VCaP (cell line): Measurements from ENCODE around the gene PLAC8.
"Not testable (repeated sequence)": the region's sequence is repeated elsewhere in the genome, so short reads cannot be mapped to it uniquely, and the experiment has no call there.

Experiments used
- H3K27ac ChIP-seq: fragments of 450-650 bp; 2 replicates; pipeline ENCODE4 v1.5.1; 2017
- TF ChIP-seq, protein P1 (sequence below): fragments of 450-650 bp; conservative IDR thresholded peaks from 2 replicates; pipeline ENCODE4 v1.5.1; 2017; ENCODE audit warnings: mild to moderate bottlenecking, moderate library complexity

Gene PLAC8

DNA sequence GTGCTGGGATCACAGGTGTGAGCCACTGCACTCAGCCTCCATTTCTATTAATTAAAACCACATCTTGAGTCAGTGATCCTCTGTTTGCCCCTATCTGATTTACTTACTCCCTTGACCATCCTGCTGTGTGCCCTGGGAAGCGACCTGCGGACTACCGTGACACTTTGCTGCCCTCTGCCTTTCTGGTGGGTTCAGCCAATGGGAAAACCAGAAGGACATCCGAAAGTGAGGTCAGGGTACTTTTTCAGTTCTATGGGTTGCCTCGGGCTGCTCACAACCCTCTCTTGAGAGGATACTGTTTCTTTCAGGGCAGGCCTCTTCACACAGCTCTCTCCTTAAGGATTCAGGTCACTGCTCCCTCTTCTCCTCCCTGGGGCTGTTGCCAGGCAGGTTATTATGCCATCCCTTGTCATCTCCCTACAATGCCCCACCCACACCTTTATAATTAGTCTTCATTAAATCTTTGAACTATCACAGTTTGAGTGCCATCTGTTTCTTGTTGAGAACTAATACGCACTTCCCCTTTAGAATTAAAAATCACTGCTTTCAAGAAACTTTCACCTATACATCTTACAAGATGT lies 21.4 kb downstream of the PLAC8 start:
- TF ChIP-seq, protein P1, sequence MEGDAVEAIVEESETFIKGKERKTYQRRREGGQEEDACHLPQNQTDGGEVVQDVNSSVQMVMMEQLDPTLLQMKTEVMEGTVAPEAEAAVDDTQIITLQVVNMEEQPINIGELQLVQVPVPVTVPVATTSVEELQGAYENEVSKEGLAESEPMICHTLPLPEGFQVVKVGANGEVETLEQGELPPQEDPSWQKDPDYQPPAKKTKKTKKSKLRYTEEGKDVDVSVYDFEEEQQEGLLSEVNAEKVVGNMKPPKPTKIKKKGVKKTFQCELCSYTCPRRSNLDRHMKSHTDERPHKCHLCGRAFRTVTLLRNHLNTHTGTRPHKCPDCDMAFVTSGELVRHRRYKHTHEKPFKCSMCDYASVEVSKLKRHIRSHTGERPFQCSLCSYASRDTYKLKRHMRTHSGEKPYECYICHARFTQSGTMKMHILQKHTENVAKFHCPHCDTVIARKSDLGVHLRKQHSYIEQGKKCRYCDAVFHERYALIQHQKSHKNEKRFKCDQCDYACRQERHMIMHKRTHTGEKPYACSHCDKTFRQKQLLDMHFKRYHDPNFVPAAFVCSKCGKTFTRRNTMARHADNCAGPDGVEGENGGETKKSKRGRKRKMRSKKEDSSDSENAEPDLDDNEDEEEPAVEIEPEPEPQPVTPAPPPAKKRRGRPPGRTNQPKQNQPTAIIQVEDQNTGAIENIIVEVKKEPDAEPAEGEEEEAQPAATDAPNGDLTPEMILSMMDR: no peak
- no peak overlapping the region for H3K27ac ChIP-seq

DNA sequence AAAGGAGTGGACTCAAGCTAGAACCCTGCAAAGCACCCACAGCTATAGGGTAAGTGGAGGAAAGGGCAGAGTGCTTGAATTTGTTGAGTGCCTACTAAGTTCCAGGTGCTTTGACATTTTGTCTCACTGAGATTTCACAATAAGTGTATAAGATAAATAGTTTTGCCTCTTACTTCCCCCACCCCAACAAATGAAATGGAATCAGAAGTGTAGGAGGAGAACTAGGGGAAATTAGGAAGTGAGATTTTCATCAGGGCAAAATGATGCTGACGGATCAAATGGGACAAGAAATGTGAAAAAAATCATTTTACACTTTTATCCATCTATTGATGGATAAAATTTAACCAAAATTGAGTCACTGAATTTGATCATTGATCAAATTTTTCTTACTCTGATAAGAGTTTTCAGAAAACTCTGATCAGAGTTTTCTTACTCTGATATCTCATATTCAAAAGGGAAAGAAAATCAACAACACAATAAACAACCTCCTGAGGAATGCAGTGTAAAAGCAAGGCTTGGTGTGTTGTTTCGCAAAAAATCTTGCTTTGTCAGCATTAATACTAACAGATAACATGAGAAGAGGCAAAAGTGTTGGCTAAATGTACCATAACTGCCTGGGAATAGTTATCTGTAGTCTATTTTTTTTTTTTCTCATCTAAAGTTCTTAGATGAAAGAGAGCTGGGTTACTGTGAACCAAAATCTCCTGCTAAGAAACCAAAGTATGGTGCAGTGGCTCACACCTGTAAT lies 24.9 kb downstream of the PLAC8 start:
- no peak overlapping the region for H3K27ac ChIP-seq

DNA sequence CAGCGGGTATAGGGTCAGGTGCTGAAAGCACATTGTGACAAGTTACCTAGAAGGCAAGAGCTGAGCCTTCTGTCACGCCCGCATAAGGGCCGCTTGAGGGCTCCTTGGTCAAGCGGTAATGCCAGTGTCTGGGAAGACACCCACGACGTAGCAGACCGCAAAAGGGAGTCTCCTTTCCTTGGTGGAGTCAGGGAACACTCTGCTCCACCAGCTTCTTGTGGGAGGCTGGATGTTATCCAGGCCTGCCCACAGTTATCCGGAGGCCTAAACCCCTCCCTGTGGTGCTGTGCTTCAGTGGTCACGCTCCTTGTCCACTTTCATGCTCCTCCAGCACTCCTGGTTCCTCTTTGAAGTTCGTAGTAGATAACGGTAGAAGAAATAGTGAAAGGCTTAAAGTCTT lies 29.6 kb downstream of the PLAC8 start:
- not testable (repeated sequence) for H3K27ac ChIP-seq

More for the DNA sequence above, 24.9 kb downstream of the PLAC8 start:
- TF ChIP-seq, protein P1: no peak

DNA sequence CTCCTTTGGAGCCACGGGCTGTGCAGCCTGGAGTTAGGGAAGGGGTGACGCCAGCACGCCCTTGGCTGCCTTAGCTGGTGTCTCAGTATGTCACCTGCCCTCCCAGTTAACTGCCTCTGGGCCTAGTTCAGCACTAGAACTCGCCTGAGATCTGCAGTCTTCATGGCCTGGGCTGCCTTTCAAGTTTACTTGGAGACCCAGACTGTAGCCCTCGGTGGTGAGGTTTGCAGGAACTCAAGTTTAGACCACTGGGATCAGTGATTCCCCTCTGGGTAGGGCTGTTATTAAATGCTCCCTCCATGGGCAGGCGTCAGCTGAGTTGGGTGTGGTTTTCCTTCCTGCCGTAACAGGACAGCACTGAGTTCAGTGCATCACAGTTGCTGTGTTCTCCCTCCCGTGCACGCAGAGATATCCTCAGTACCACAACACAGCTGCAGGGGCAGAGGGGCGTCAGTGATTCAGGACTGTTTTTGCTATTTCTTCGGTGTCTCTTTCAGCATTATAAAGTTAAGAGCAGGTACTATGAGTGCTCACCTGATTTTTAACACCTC lies 30.5 kb downstream of the PLAC8 start:
- TF ChIP-seq, protein P1: no peak
- no peak overlapping the region for H3K27ac ChIP-seq

DNA sequence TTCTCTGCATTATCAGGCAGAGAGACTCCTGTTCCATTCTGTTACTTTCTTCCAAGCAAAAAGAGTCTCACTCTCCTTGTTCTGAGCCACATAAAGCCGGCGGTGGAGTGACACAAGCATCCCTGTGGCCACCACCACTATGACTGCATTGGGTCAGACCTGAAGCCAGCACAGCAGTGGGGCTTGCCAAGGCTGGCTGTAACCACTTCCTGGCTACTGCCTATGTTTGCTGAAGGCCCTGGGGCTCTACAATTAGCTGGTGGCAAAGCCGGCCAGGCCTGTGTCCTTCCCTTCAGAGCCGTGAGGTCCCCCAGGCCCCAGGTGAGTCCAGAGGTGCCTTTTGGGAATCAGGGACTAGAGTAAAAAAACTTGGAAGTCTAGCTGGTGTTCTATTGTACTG lies 31.8 kb downstream of the PLAC8 start:
- no peak overlapping the region for H3K27ac ChIP-seq
- TF ChIP-seq, protein P1: no peak

DNA sequence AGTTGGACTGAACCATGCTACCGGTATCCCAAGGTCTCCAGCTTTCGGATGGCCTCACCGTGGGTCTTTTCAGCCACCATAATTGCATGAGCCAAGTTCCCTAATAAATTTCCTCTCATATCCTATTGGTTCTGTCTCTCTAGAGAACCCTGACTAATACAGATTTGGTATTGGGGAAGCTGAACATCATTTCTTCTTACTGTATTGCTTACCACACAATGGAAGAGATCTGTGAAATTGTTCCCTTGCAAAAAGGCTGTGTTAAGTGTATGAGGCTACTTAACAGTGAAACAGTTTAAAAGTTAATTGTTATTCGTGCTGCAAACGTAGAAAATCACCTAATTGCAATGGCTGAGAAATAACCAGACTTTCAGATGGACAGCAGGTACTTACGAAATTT lies 34.0 kb downstream of the PLAC8 start:
- H3K27ac ChIP-seq: no peak overlapping the region
- TF ChIP-seq, protein P1: no peak

DNA sequence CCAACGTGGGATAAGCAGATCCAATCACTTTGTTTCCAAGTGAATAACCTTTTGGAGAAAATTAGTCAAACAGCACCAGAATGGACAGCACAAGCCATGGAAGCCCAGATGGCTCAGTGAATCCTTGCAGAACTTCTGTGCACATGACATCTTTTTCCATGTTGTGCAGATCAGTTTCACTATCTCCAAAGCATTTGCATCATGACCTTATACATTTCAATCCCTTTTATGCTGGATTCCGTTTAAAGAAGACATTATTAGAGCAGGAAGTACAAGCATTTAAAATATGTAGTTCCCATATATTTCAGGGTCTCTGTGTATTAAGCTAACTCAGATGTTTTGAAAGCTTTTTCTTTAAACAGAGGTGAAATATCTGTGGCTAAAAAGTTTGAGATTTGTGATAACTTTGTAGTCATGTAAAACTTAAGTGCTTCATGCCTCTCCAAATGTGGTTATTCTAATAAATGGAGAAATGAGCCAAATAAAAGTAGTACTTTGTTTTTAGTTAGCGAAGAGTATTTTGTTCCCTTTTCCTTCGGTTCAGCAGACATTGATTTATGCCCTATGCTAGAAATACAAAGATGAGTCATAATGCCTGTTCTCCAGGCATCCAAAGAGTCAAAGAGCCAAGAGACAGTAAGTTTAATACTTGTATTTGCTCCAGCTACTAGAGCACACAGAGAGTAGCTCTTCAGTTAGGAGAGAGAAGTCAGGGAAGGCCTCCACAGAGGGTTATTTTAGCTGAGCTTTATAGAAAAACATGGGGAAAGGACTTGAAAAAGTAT lies 39.0 kb downstream of the PLAC8 start:
- no peak overlapping the region for H3K27ac ChIP-seq
- TF ChIP-seq, protein P1: no peak

DNA sequence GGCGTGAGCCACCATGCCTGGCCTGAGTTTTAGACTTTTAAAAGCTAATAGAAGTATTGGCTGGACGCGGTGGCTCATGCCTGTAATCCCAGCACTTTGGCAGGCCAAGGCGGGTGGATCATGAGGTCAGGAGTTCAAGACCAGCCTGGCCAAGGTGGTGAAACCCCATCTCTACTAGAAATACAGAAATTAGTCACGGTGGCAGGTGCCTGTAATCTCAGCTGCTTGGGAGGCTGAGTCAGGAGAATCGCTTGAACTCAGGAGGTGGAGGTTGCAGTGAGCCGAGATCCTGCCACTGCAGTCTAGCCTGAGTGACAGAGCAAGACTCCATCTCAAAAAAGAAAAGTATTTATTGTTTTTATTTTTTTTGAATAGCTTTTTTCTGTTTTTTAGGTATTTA lies 39.7 kb downstream of the PLAC8 start:
- H3K27ac ChIP-seq: not testable (repeated sequence)
